ENCODE measurements around the gene UNC93B1. TPM values are rescaled to one million over a fixed set of nuclear protein-coding genes. Genes with fewer than 3 reads are reported as not detected.
A peak's percentile ranks its signal among the peaks of the same experiment; 100 is the strongest.

Gene UNC93B1
- total RNA-seq, 1 experiment from 2014 or later: 71.2 TPM

DNA sequence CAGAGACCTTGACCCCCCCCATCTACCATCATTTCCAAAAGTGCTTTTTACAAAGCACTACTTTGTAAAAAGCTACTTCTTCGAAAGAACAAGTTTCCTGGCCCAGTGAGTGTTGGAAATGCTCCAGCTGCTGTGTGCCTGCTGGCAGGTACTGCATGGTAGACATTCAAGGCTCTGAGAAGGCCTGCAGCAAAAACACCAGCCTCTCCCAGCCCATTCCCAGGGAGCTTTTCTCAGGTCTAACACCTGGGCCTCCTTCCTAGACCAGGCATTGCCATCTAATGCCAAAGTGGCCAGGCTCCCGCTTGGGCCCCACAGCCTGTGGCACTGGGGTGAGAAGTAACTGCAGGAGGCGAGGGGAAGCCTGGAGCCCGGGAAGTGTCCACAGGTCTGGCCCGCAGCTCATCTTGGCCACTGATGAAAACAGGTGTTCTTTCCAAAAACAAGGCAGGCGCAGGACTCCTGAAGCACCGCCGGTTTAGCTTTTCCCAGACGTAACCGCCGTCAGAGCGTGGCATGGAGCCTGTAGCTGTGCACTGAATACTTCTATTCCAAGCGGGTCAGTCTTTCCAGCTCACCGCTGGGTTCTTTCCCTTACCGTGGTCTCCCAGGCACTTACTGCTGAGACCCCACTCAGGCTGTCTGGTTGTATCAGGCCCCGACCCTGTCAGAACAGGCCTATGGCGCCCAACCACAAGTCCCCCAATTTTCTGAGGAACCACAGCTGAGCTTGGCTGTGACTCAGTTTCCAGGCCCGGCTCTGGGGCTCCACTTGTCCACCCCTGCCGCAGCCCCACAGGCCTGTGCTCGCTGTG lies 33.7 kb upstream of the UNC93B1 start:
- CTCF ChIA-PET: no interaction called here
- DNase-seq: no peak
- Mint-ChIP-seq H3K4me1 (ENCODE audit: low read depth, unreplicated experiment) (peaks cover 10% of the 10 kb centered on the region), H3K9me3 (ENCODE audit: low read depth, unreplicated experiment) (no peaks in the 10 kb centered on the region), H3K4me3 (ENCODE audit: low read depth, unreplicated experiment) (no peak overlapping the region), H3K27me3 (ENCODE audit: unreplicated experiment) (no peaks in the 10 kb centered on the region), H3K27ac (ENCODE audit: unreplicated experiment) (peak overlapping the region; percentile 56), H3K36me3 (ENCODE audit: insufficient read depth, unreplicated experiment) (peaks cover 36% of the 10 kb centered on the region)
- intact Hi-C loops (cut with micrococcal nuclease; ENCODE audit: unreplicated experiment): loop anchor here (10.0 kb wide), 1 partner anchor 167 kb away; no protein-coding TSS in a partner anchor
- TF ChIP-seq, protein P1, sequence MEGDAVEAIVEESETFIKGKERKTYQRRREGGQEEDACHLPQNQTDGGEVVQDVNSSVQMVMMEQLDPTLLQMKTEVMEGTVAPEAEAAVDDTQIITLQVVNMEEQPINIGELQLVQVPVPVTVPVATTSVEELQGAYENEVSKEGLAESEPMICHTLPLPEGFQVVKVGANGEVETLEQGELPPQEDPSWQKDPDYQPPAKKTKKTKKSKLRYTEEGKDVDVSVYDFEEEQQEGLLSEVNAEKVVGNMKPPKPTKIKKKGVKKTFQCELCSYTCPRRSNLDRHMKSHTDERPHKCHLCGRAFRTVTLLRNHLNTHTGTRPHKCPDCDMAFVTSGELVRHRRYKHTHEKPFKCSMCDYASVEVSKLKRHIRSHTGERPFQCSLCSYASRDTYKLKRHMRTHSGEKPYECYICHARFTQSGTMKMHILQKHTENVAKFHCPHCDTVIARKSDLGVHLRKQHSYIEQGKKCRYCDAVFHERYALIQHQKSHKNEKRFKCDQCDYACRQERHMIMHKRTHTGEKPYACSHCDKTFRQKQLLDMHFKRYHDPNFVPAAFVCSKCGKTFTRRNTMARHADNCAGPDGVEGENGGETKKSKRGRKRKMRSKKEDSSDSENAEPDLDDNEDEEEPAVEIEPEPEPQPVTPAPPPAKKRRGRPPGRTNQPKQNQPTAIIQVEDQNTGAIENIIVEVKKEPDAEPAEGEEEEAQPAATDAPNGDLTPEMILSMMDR (IDR thresholded peaks at IDR 0.05; ENCODE audit: unreplicated experiment): no peak
- BruUV-seq (replicated peaks): no TSS peak

- CTCF ChIA-PET: no interaction called here
- no peaks in the 10 kb centered on the region for H3K9me3 Mint-ChIP-seq (ENCODE audit: low read depth, unreplicated experiment)
- H3K27me3 Mint-ChIP-seq (ENCODE audit: unreplicated experiment): no peaks in the 10 kb centered on the region
- no peak for DNase-seq
- H3K4me1 Mint-ChIP-seq (ENCODE audit: low read depth, unreplicated experiment): peaks cover 13% of the 10 kb centered on the region
- BruUV-seq (replicated peaks): no TSS peak
- peaks cover 39% of the 10 kb centered on the region for H3K36me3 Mint-ChIP-seq (ENCODE audit: insufficient read depth, unreplicated experiment)
- intact Hi-C loops (cut with micrococcal nuclease; ENCODE audit: unreplicated experiment): loop anchor here (10.0 kb wide), 1 partner anchor 168 kb away; no protein-coding TSS in a partner anchor
- H3K27ac Mint-ChIP-seq (ENCODE audit: unreplicated experiment): peak overlapping the region; percentile 56
- TF ChIP-seq, protein P1 (IDR thresholded peaks at IDR 0.05; ENCODE audit: unreplicated experiment): no peak
- no peak overlapping the region for H3K4me3 Mint-ChIP-seq (ENCODE audit: low read depth, unreplicated experiment)
These were observed 32.9 kb upstream of the UNC93B1 start for GRCh38 chr11:68036717-68037239.

GRCh38 chr11:68036141-68036716 lies 32.3 kb upstream of the UNC93B1 start:
- CTCF ChIA-PET: interaction anchor here (0.7 kb wide), 1 partner anchor 70 kb away, joined by 4 read pairs; no protein-coding TSS in a partner anchor
- peaks cover 44% of the 10 kb centered on the region for H3K36me3 Mint-ChIP-seq (ENCODE audit: insufficient read depth, unreplicated experiment)
- TF ChIP-seq, protein P1 (IDR thresholded peaks at IDR 0.05; ENCODE audit: unreplicated experiment): no peak
- H3K4me1 Mint-ChIP-seq (ENCODE audit: low read depth, unreplicated experiment): peaks cover 18% of the 10 kb centered on the region
- BruUV-seq (replicated peaks): no TSS peak
- H3K27me3 Mint-ChIP-seq (ENCODE audit: unreplicated experiment): no peaks in the 10 kb centered on the region
- DNase-seq: no peak
- H3K27ac Mint-ChIP-seq (ENCODE audit: unreplicated experiment): no peak overlapping the region
- no peaks in the 10 kb centered on the region for H3K9me3 Mint-ChIP-seq (ENCODE audit: low read depth, unreplicated experiment)
- H3K4me3 Mint-ChIP-seq (ENCODE audit: low read depth, unreplicated experiment): no peak overlapping the region
- intact Hi-C loops (cut with micrococcal nuclease; ENCODE audit: unreplicated experiment): loop anchor here (10.0 kb wide), 1 partner anchor 169 kb away; no protein-coding TSS in a partner anchor

- TF ChIP-seq, protein P1 (IDR thresholded peaks at IDR 0.05; ENCODE audit: unreplicated experiment): no peak
- Mint-ChIP-seq H3K27ac (ENCODE audit: unreplicated experiment) (no peak overlapping the region), H3K4me1 (ENCODE audit: low read depth, unreplicated experiment) (peaks cover 17% of the 10 kb centered on the region), H3K36me3 (ENCODE audit: insufficient read depth, unreplicated experiment) (peaks cover 53% of the 10 kb centered on the region), H3K9me3 (ENCODE audit: low read depth, unreplicated experiment) (no peaks in the 10 kb centered on the region), H3K4me3 (ENCODE audit: low read depth, unreplicated experiment) (no peak overlapping the region), H3K27me3 (ENCODE audit: unreplicated experiment) (no peaks in the 10 kb centered on the region)
- DNase-seq: no peak
- CTCF ChIA-PET: no interaction called here
- BruUV-seq (replicated peaks): no TSS peak
- intact Hi-C loops (cut with micrococcal nuclease; ENCODE audit: unreplicated experiment): loop anchor here (10.0 kb wide), 1 partner anchor 169 kb away; no protein-coding TSS in a partner anchor
These were observed 31.5 kb upstream of the UNC93B1 start for GRCh38 chr11:68035266-68035876.

Measured in Calu3 (cell line).